Measurements from ENCODE around the gene PPY. TPM values are rescaled to one million over a fixed set of nuclear protein-coding genes. Genes with fewer than 3 reads are reported as not detected.

PPY gene
- total and polyA plus RNA-seq, 2 experiments from 2014 or later: not detected

DNA sequence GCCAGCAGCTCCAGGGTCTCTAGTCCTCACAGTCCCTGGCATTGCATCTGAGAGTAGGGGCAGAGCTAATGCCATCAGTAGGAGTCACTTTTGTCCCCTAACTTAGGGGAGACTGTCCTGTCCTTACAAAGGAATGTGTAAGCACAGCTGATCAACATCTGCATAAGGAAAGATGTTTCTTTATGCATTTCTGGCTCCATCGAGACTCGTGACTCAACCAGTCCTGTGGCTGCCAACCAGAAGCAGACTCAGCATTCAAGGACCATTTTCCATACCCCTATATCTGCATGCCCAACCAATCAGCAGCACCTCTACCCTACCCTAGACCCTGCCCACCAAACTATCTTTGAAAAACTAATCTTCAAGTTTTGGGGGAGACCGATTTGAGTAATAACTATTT lies 26.7 kb downstream of the PPY start:
- WGBS (ENCODE audit: low lambda C conversion rate, missing lambda C conversion rate): 84% methylated on average over 3 of the region's 3 CpGs
- Histone ChIP-seq H3K79me2 (no peaks in the 10 kb centered on the region), H2AFZ (no peak overlapping the region), H4K20me1 (ENCODE audit: insufficient read depth, poor library complexity, severe bottlenecking) (no peaks in the 10 kb centered on the region), H3K9me2 (replicated peaks; ENCODE audit: insufficient read depth) (no peaks in the 10 kb centered on the region), H3K4me3 (no peak overlapping the region), H3K27ac (no peak overlapping the region), H3K4me2 (no peak overlapping the region), H3K27me3 (peaks cover 17% of the 10 kb centered on the region), H3K4me1 (ENCODE audit: insufficient read depth) (no peaks in the 10 kb centered on the region), H3K9me3 (ENCODE audit: low read depth) (no peaks in the 10 kb centered on the region), H3K36me3 (replicated peaks; ENCODE audit: insufficient read depth, low read depth) (no peaks in the 10 kb centered on the region)
- DNase-seq (ENCODE audit: low spot score): no peak
- TF ChIP-seq EZH2phosphoT487 (IDR thresholded peaks at IDR 0.05; ENCODE audit: low read depth, severe bottlenecking, unreplicated experiment): no peak

DNA sequence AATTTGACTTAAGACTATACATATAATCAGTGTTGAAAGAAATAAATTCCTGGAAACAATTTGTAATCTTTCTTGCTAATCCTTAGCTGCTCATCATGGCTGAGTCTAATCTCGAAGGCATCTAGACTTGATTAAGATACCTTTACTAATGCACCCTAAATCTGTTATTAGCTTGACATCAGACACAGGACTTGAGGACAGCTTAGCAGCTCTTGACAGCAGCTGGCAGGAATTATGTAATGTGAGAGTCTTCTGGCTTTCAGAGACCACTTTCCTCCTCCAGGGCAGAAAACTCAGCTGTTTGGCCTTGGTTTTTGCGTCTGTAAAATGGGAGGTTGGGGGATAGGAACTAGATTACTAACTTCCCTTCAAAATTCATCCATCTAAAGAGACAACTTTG lies 27.8 kb downstream of the PPY start:
- H3K36me3 ChIP-seq (replicated peaks; ENCODE audit: insufficient read depth, low read depth): no peaks in the 10 kb centered on the region
- H3K27ac ChIP-seq: no peak overlapping the region
- no peak overlapping the region for H3K4me3 ChIP-seq
- no peaks in the 10 kb centered on the region for H4K20me1 ChIP-seq (ENCODE audit: insufficient read depth, poor library complexity, severe bottlenecking)
- no peaks in the 10 kb centered on the region for H3K9me2 ChIP-seq (replicated peaks; ENCODE audit: insufficient read depth)
- H3K79me2 ChIP-seq: no peaks in the 10 kb centered on the region
- no peaks in the 10 kb centered on the region for H3K9me3 ChIP-seq (ENCODE audit: low read depth)
- TF ChIP-seq, protein P1, sequence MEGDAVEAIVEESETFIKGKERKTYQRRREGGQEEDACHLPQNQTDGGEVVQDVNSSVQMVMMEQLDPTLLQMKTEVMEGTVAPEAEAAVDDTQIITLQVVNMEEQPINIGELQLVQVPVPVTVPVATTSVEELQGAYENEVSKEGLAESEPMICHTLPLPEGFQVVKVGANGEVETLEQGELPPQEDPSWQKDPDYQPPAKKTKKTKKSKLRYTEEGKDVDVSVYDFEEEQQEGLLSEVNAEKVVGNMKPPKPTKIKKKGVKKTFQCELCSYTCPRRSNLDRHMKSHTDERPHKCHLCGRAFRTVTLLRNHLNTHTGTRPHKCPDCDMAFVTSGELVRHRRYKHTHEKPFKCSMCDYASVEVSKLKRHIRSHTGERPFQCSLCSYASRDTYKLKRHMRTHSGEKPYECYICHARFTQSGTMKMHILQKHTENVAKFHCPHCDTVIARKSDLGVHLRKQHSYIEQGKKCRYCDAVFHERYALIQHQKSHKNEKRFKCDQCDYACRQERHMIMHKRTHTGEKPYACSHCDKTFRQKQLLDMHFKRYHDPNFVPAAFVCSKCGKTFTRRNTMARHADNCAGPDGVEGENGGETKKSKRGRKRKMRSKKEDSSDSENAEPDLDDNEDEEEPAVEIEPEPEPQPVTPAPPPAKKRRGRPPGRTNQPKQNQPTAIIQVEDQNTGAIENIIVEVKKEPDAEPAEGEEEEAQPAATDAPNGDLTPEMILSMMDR (IDR thresholded peaks at IDR 0.05; ENCODE audit: poor library complexity): no peak
- TF ChIP-seq EZH2phosphoT487 (IDR thresholded peaks at IDR 0.05; ENCODE audit: low read depth, severe bottlenecking, unreplicated experiment) (no peak), EZH2 (IDR thresholded peaks at IDR 0.05; ENCODE audit: borderline replicate concordance) (no peak)
- H2AFZ ChIP-seq: no peak overlapping the region
- DNase-seq (ENCODE audit: low spot score): no peak
- no peaks in the 10 kb centered on the region for H3K4me1 ChIP-seq (ENCODE audit: insufficient read depth)
- H3K4me2 ChIP-seq: no peak overlapping the region
- WGBS (ENCODE audit: low lambda C conversion rate, missing lambda C conversion rate): 66% methylated on average over 2 of the region's 2 CpGs
- peaks cover 21% of the 10 kb centered on the region for H3K27me3 ChIP-seq

DNA sequence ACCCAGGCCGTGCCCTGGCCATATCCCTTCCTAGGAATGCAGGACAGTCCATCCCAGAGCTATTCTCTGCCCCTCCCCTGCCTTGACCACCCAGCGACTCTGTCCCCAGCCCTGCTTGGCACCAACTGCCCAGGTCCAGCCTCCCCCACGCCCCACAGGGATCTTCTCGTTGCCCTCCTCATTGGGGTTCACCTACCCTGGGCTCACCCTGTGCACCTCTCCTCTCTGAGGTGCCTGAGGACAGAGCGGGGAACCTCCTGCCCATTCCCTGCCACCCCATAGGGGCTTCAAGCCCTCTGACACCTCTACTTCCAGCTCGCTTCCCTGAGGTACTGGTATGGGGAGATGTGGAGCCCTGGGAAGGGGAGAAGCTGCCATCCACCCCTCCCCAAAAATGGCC lies 28.7 kb downstream of the PPY start:
- Histone ChIP-seq H2AFZ (no peak overlapping the region), H3K4me3 (no peak overlapping the region), H3K27me3 (peaks cover 29% of the 10 kb centered on the region), H3K4me2 (no peak overlapping the region), H3K27ac (no peak overlapping the region), H3K9me2 (replicated peaks; ENCODE audit: insufficient read depth) (no peaks in the 10 kb centered on the region), H3K79me2 (no peaks in the 10 kb centered on the region), H4K20me1 (ENCODE audit: insufficient read depth, poor library complexity, severe bottlenecking) (no peaks in the 10 kb centered on the region), H3K36me3 (replicated peaks; ENCODE audit: insufficient read depth, low read depth) (no peaks in the 10 kb centered on the region), H3K4me1 (ENCODE audit: insufficient read depth) (no peaks in the 10 kb centered on the region), H3K9me3 (ENCODE audit: low read depth) (no peaks in the 10 kb centered on the region)
- no peak for DNase-seq (ENCODE audit: low spot score)
- WGBS (ENCODE audit: low lambda C conversion rate, missing lambda C conversion rate): 93% methylated on average over 6 of the region's 6 CpGs
- TF ChIP-seq, protein P1 (IDR thresholded peaks at IDR 0.05; ENCODE audit: poor library complexity): no peak
- TF ChIP-seq EZH2phosphoT487 (IDR thresholded peaks at IDR 0.05; ENCODE audit: low read depth, severe bottlenecking, unreplicated experiment) (no peak), EZH2 (IDR thresholded peaks at IDR 0.05; ENCODE audit: borderline replicate concordance) (no peak)

DNA sequence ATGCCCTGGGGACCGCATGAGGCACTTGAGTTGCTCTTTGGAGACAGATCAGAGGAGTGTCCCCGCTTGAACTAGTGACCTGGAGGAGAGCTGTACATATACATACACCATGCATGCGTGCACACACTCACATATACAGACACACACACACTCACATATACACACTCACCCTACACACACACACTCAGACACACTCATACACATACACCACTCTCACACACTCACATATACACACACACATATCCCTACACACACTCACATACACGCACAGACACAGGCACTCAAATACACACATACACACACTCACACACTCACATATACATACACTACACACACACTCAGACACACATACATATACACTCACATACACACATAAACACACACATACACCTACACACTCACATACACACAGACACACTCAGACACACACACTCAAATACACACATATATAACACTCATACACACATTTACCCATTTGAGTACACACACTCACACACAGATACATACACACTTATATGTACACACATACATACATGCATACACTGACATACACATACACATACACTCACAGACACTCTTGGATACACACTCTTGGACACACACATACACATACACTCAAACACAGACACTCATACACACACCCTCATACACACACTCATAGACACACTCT lies 29.5 kb downstream of the PPY start:
- H3K9me2 ChIP-seq (replicated peaks; ENCODE audit: insufficient read depth): no peaks in the 10 kb centered on the region
- no peak overlapping the region for H2AFZ ChIP-seq
- H3K79me2 ChIP-seq: no peaks in the 10 kb centered on the region
- no peak for DNase-seq (ENCODE audit: low spot score)
- WGBS (ENCODE audit: low lambda C conversion rate, missing lambda C conversion rate): 71% methylated on average over 4 of the region's 4 CpGs
- H3K4me1 ChIP-seq (ENCODE audit: insufficient read depth): peaks cover 2% of the 10 kb centered on the region
- no peaks in the 10 kb centered on the region for H4K20me1 ChIP-seq (ENCODE audit: insufficient read depth, poor library complexity, severe bottlenecking)
- H3K9me3 ChIP-seq (ENCODE audit: low read depth): no peaks in the 10 kb centered on the region
- no peak overlapping the region for H3K27ac ChIP-seq
- no peak overlapping the region for H3K4me2 ChIP-seq
- no peaks in the 10 kb centered on the region for H3K36me3 ChIP-seq (replicated peaks; ENCODE audit: insufficient read depth, low read depth)
- H3K27me3 ChIP-seq: peaks cover 27% of the 10 kb centered on the region
- H3K4me3 ChIP-seq: no peak overlapping the region
- TF ChIP-seq EZH2 (IDR thresholded peaks at IDR 0.05; ENCODE audit: borderline replicate concordance) (no peak), EZH2phosphoT487 (IDR thresholded peaks at IDR 0.05; ENCODE audit: low read depth, severe bottlenecking, unreplicated experiment) (no peak)
- TF ChIP-seq, protein P1 (IDR thresholded peaks at IDR 0.05; ENCODE audit: poor library complexity): no peak
